ENCODE measurements around the gene GPC2.

Gene GPC2

GRCh38 chr7:100156331-100157068 is 20.7 kb downstream of the GPC2 start:
- Histone ChIP-seq H3K9me3 (ENCODE audit: control extremely low read depth in 1 of 5, control insufficient read depth in 4 of 5, insufficient read depth in 2 of 5, low read depth in 1 of 5, low read length in 4 of 5) (no peaks in the 10 kb centered on the region), H3K4me1 (ENCODE audit: control extremely low read depth in 1 of 4, control insufficient read depth in 4 of 4, insufficient read depth in 4 of 4, low read length in 3 of 4) (peaks cover 4 to 40% (median 28%) of the 10 kb centered on the region in 4 experiments), H3K27me3 (replicated peaks in 2 of 5; ENCODE audit: control insufficient read depth in 4 of 5, insufficient read depth in 5 of 5, low read length in 4 of 5) (no peaks in the 10 kb centered on the region), H3K36me3 (ENCODE audit: control insufficient read depth in 4 of 4, insufficient read depth in 4 of 4, low read length in 3 of 4) (peaks cover 4 to 40% (median 27%) of the 10 kb centered on the region in 4 experiments), H3K27ac (ENCODE audit: insufficient read depth in 1 of 2, low read depth in 1 of 2, low read length in 2 of 2, poor library complexity in 1 of 2, severe bottlenecking in 2 of 2) (peak overlapping the region in 1 of 2 experiments; percentile 76), H3K4me3 (ENCODE audit: control insufficient read depth in 1 of 7, extremely low read depth in 1 of 7, insufficient read depth in 4 of 7, low read depth in 2 of 7, low read length in 6 of 7) (peak overlapping the region in 1 of 7 experiments; percentile 88)
- ChIA-PET CTCF (interaction anchor here (0.8 to 4.6 kb wide), 7 partner anchors 8 to 34 kb away, joined by 3 to 21 read pairs (median 4); partner anchors contain the start of genes GPC2 and LAMTOR4), POLR2A (interaction anchor here (0.9 kb wide), 1 partner anchor 12 kb away, joined by 4 read pairs; the partner anchor contains the start of gene GAL3ST4)
- DNase-seq: peak in 2 of 3 donors; percentile 63 to 71
- 69% methylated on average over 15 of the region's 16 CpGs for WGBS (ENCODE audit: insufficient coverage)

DNA sequence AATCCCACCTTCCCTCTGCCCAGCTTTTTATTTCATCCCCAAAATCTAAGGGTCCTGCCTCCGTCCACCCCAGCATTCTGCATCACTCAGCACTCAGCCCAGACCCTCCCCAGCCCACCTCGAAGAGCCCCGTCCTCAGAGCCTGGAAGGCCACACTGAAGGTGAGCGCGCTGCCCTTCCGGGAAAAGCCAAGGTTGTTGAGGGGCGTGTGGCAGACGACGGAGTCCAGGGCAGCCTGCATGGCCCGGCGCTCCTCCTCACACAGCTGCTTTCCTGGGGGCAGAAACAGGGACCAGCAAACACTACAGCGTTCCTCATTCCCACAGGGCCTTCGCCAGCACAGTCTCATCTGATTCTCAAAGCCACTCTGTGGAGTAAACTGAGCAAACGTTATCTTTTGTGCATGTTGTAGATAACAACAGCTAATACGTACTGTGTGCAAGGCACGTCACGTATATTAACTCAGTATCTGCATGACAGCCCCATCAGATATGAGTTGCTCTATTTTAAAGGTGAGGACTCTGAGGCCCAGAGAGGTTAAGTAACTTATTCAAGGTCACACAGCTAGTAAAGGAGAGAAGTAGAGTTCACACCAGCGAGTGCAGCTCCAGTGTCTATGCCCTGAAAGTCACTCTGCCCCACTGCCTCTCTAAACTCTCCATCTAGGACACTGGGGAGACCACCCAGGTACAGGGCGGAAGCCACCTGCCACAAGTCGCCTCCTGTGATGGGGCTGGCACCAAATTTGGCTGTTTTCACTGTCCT is 21.4 kb downstream of the GPC2 start:
- peaks cover 4 to 40% (median 27%) of the 10 kb centered on the region in 4 experiments for H3K36me3 ChIP-seq (ENCODE audit: control insufficient read depth in 4 of 4, insufficient read depth in 4 of 4, low read length in 3 of 4)
- H3K4me1 ChIP-seq (ENCODE audit: control extremely low read depth in 1 of 4, control insufficient read depth in 4 of 4, insufficient read depth in 4 of 4, low read length in 3 of 4): peaks cover 4 to 40% (median 28%) of the 10 kb centered on the region in 4 experiments
- DNase-seq: no peak
- H3K4me3 ChIP-seq (ENCODE audit: control insufficient read depth in 1 of 7, extremely low read depth in 1 of 7, insufficient read depth in 4 of 7, low read depth in 2 of 7, low read length in 6 of 7): no peak overlapping the region
- ChIA-PET CTCF (interaction anchor here (0.8 to 4.6 kb wide), 6 partner anchors 8 to 34 kb away, joined by 3 to 21 read pairs (median 4); partner anchors contain the start of genes GPC2 and LAMTOR4), POLR2A (no interaction called here)
- no peak overlapping the region for H3K27ac ChIP-seq (ENCODE audit: insufficient read depth in 1 of 2, low read depth in 1 of 2, low read length in 2 of 2, poor library complexity in 1 of 2, severe bottlenecking in 2 of 2)
- H3K9me3 ChIP-seq (ENCODE audit: control extremely low read depth in 1 of 5, control insufficient read depth in 4 of 5, insufficient read depth in 2 of 5, low read depth in 1 of 5, low read length in 4 of 5): no peaks in the 10 kb centered on the region
- H3K27me3 ChIP-seq (replicated peaks in 2 of 5; ENCODE audit: control insufficient read depth in 4 of 5, insufficient read depth in 5 of 5, low read length in 4 of 5): no peaks in the 10 kb centered on the region
- 95% methylated on average over 20 of the region's 20 CpGs for WGBS (ENCODE audit: insufficient coverage)

- ChIA-PET CTCF (interaction anchor here (0.7 to 4.6 kb wide), 4 partner anchors 14 to 35 kb away, joined by 3 to 21 read pairs (median 3); no protein-coding TSS in a partner anchor), POLR2A (no interaction called here)
- Histone ChIP-seq H3K27me3 (replicated peaks in 2 of 5; ENCODE audit: control insufficient read depth in 4 of 5, insufficient read depth in 5 of 5, low read length in 4 of 5) (no peaks in the 10 kb centered on the region), H3K9me3 (ENCODE audit: control extremely low read depth in 1 of 5, control insufficient read depth in 4 of 5, insufficient read depth in 2 of 5, low read depth in 1 of 5, low read length in 4 of 5) (no peaks in the 10 kb centered on the region), H3K4me1 (ENCODE audit: control extremely low read depth in 1 of 4, control insufficient read depth in 4 of 4, insufficient read depth in 4 of 4, low read length in 3 of 4) (peaks cover 9 to 46% (median 31%) of the 10 kb centered on the region in 4 experiments), H3K36me3 (ENCODE audit: control insufficient read depth in 4 of 4, insufficient read depth in 4 of 4, low read length in 3 of 4) (peaks cover 4 to 40% (median 27%) of the 10 kb centered on the region in 4 experiments), H3K27ac (ENCODE audit: insufficient read depth in 1 of 2, low read depth in 1 of 2, low read length in 2 of 2, poor library complexity in 1 of 2, severe bottlenecking in 2 of 2) (no peak overlapping the region), H3K4me3 (ENCODE audit: control insufficient read depth in 1 of 7, extremely low read depth in 1 of 7, insufficient read depth in 4 of 7, low read depth in 2 of 7, low read length in 6 of 7) (no peak overlapping the region)
- no peak for DNase-seq
- WGBS (ENCODE audit: insufficient coverage): 95% methylated on average over 26 of the region's 30 CpGs
Measured at GRCh38 chr7:100154651-100155491, 22.3 kb downstream of the GPC2 start.

DNA sequence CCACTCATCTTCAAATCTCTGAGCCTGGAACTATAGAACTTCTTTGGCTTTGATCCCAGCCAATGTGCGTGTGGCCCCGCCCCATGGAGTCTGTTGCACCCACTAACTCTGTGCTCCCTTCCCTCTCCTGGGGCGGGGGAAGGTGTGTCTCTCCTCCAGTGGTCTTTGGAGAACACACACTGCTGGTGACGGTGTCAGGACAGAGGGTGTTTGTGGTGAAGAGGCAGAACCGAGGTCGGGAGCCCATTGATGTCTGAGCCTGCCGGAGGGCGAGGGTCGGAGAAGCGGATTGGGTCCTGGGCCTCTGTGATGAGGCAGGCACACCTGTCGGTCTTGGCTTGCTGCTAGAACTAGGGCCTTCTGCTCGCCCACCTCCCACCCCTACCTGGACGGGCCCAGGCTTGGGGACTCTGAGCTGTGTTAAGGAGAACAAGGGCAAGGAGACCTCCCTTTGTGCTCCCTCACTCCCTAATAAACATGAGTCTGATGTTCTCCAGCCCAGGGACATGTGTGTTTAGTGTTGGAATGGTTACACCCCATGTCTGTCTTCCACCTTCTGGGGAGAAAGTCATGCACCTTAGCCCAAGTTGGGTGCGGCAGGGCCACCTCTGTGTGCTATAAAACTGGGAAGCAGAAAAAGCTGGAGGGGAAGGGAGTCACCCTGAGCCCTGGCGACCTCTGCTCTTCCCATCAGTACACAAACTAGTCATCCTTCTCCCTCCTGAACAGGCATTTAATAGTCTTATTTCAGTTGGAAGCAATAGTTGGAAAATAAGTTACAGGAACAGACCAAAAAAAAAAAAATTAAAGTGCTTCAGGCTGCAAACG is 23.3 kb downstream of the GPC2 start:
- H3K36me3 ChIP-seq (ENCODE audit: control insufficient read depth in 4 of 4, insufficient read depth in 4 of 4, low read length in 3 of 4): peaks cover 4 to 40% (median 27%) of the 10 kb centered on the region in 4 experiments
- H3K27me3 ChIP-seq (replicated peaks in 2 of 5; ENCODE audit: control insufficient read depth in 4 of 5, insufficient read depth in 5 of 5, low read length in 4 of 5): no peaks in the 10 kb centered on the region
- ChIA-PET POLR2A (no interaction called here), CTCF (interaction anchor here (0.6 to 4.6 kb wide), 4 partner anchors 13 to 79 kb away, joined by 3 to 21 read pairs (median 4); no protein-coding TSS in a partner anchor)
- no peak for DNase-seq
- H3K27ac ChIP-seq (ENCODE audit: insufficient read depth in 1 of 2, low read depth in 1 of 2, low read length in 2 of 2, poor library complexity in 1 of 2, severe bottlenecking in 2 of 2): no peak overlapping the region
- 89% methylated on average over 10 of the region's 16 CpGs for WGBS (ENCODE audit: insufficient coverage)
- no peaks in the 10 kb centered on the region for H3K9me3 ChIP-seq (ENCODE audit: control extremely low read depth in 1 of 5, control insufficient read depth in 4 of 5, insufficient read depth in 2 of 5, low read depth in 1 of 5, low read length in 4 of 5)
- H3K4me1 ChIP-seq (ENCODE audit: control extremely low read depth in 1 of 4, control insufficient read depth in 4 of 4, insufficient read depth in 4 of 4, low read length in 3 of 4): peaks cover 9 to 49% (median 36%) of the 10 kb centered on the region in 4 experiments
- H3K4me3 ChIP-seq (ENCODE audit: control insufficient read depth in 1 of 7, extremely low read depth in 1 of 7, insufficient read depth in 4 of 7, low read depth in 2 of 7, low read length in 6 of 7): no peak overlapping the region

DNA sequence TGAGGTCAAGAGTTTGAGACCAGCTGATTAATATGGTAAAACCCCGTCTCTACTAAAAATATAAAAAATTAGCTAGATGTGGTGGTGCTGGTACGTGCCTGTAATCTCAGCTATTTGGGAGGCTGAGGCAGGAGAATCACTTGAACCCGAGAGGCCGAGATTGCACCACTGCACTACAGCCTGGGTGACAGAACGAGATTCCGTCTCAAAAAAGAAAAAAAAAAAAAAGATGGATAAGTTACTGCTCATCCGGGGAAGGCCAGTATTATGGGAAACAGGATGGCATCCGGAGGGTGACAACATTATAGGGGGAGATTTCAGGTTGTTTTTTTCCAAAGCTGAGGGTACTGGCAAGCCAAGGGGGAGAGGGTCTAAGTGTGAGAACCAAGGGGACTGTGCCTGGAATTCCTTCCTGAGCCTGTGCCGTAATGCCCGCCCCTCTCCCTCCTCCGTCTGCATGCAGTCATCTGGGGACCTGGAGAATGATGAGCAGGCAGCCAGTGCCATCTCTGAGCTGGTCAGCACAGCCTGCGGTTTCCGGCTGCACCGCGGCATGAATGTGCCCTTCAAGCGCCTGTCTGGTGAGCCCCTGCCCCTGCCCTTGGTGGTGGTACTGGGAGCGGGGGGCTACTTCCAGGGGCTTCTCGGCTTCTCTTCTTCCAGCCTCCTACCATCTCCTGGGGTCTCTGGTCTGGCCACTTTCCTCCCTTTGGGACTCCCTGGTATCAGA is 24.1 kb downstream of the GPC2 start:
- peaks cover 9 to 51% (median 39%) of the 10 kb centered on the region in 4 experiments for H3K4me1 ChIP-seq (ENCODE audit: control extremely low read depth in 1 of 4, control insufficient read depth in 4 of 4, insufficient read depth in 4 of 4, low read length in 3 of 4)
- H3K4me3 ChIP-seq (ENCODE audit: control insufficient read depth in 1 of 7, extremely low read depth in 1 of 7, insufficient read depth in 4 of 7, low read depth in 2 of 7, low read length in 6 of 7): no peak overlapping the region
- 96% methylated on average over 12 of the region's 18 CpGs for WGBS (ENCODE audit: insufficient coverage)
- ChIA-PET POLR2A (no interaction called here), CTCF (interaction anchor here (0.6 to 1.1 kb wide), 6 partner anchors 14 to 150 kb away, joined by 3 to 6 read pairs (median 3); no protein-coding TSS in a partner anchor)
- H3K36me3 ChIP-seq (ENCODE audit: control insufficient read depth in 4 of 4, insufficient read depth in 4 of 4, low read length in 3 of 4): peaks cover 4 to 40% (median 27%) of the 10 kb centered on the region in 4 experiments
- H3K27ac ChIP-seq (ENCODE audit: insufficient read depth in 1 of 2, low read depth in 1 of 2, low read length in 2 of 2, poor library complexity in 1 of 2, severe bottlenecking in 2 of 2): no peak overlapping the region
- H3K9me3 ChIP-seq (ENCODE audit: control extremely low read depth in 1 of 5, control insufficient read depth in 4 of 5, insufficient read depth in 2 of 5, low read depth in 1 of 5, low read length in 4 of 5): no peaks in the 10 kb centered on the region
- no peaks in the 10 kb centered on the region for H3K27me3 ChIP-seq (replicated peaks in 2 of 5; ENCODE audit: control insufficient read depth in 4 of 5, insufficient read depth in 5 of 5, low read length in 4 of 5)
- no peak for DNase-seq

All from common myeloid progenitor, CD34-positive (primary cell).